MM.1S (cell line): Measurements from ENCODE around the gene UBE3B.

Experiments
- DNase-seq: peaks from one replicate; pipeline ENCODE4 v3.0.0-alpha.2; 2015
- H2AFZ ChIP-seq: fragments of 300-600 bp; sonication (generic); 2 replicates; pipeline ENCODE4 v1.6.0; 2016; ENCODE audit warnings: antibody characterized with exemption, low read length
- H3F3A ChIP-seq: fragments of 300-600 bp; sonication (generic); 2 replicates; pipeline ENCODE4 v1.6.1; 2016; ENCODE audit warnings: mild to moderate bottlenecking, antibody characterized with exemption, low read length, moderate library complexity, mixed read lengths; ENCODE audit not compliant: insufficient read depth
- H3K27ac ChIP-seq: fragments of 300-600 bp; sonication (generic); 2 replicates; pipeline ENCODE4 v1.5.1; 2016; ENCODE audit warnings: mild to moderate bottlenecking, low read length
- H3K27me3 ChIP-seq: fragments of 300-600 bp; sonication (generic); replicated peaks from 2 replicates; pipeline ENCODE4 v1.6.0; 2016; ENCODE audit warnings: low read length; ENCODE audit not compliant: insufficient read depth
- H3K36me3 ChIP-seq: fragments of 300-600 bp; sonication (generic); replicated peaks from 2 replicates; pipeline ENCODE4 v1.6.1; 2016; ENCODE audit warnings: mild to moderate bottlenecking, low read length, mixed read lengths; ENCODE audit not compliant: insufficient read depth
- H3K4me1 ChIP-seq: fragments of 300-600 bp; sonication (generic); 2 replicates; pipeline ENCODE4 v1.6.1; 2016; ENCODE audit warnings: low read length, mixed read lengths
- H3K4me2 ChIP-seq: fragments of 300-600 bp; sonication (generic); 2 replicates; pipeline ENCODE4 v1.6.0; 2016; ENCODE audit warnings: low read depth, low read length
- H3K4me3 ChIP-seq: fragments of 300-600 bp; sonication (generic); 2 replicates; pipeline ENCODE4 v1.5.1; 2016; ENCODE audit warnings: low read length, mixed read lengths
- H3K79me2 ChIP-seq: fragments of 300-600 bp; sonication (generic); 2 replicates; pipeline ENCODE4 v1.6.1; 2016; ENCODE audit warnings: mixed run types, low read length, mixed read lengths
- H3K9ac ChIP-seq: fragments of 300-600 bp; sonication (generic); 2 replicates; pipeline ENCODE4 v1.6.1; 2016; ENCODE audit warnings: low read length, mixed read lengths
- H3K9me2 ChIP-seq: fragments of 300-600 bp; sonication (generic); replicated peaks from 2 replicates; pipeline ENCODE4 v1.6.1; 2016; ENCODE audit warnings: mild to moderate bottlenecking, low read length, mixed read lengths; ENCODE audit not compliant: insufficient read depth
- H3K9me3 ChIP-seq: fragments of 300-600 bp; sonication (generic); replicated peaks from 2 replicates; pipeline ENCODE4 v1.6.1; 2016; ENCODE audit warnings: mild to moderate bottlenecking, low read length, mixed read lengths; ENCODE audit not compliant: insufficient read depth
- H4K20me1 ChIP-seq: fragments of 300-600 bp; sonication (generic); 2 replicates; pipeline ENCODE4 v1.6.1; 2016; ENCODE audit warnings: mild to moderate bottlenecking, low read length, moderate library complexity, mixed read lengths; ENCODE audit not compliant: insufficient read depth
- CTCF ChIP-seq: fragments of 300-600 bp; sonication (generic); IDR thresholded peaks from 2 replicates; pipeline ENCODE4 v1.5.1; 2016; ENCODE audit warnings: antibody characterized with exemption, low read length, mixed read lengths
- EZH2 ChIP-seq: fragments of 300-600 bp; sonication (generic); optimal IDR thresholded peaks from 2 replicates; pipeline ENCODE3; 2017; ENCODE audit warnings: low read depth, mild to moderate bottlenecking, antibody characterized with exemption, low read length, mixed read lengths
- EZH2phosphoT487 ChIP-seq: fragments of 300-600 bp; sonication (generic); IDR thresholded peaks from 2 replicates; pipeline ENCODE4 v1.6.1; 2018; ENCODE audit warnings: antibody characterized with exemption, low read length

The UBE3B gene

GRCh38 chr12:109444259-109444658, 33.2 kb upstream of the UBE3B start:
- Histone ChIP-seq H4K20me1 (no peaks in the 10 kb centered on the region), H2AFZ (no peak overlapping the region), H3K9me2 (no peaks in the 10 kb centered on the region), H3F3A (no peaks in the 10 kb centered on the region), H3K9me3 (no peaks in the 10 kb centered on the region), H3K4me2 (no peak overlapping the region), H3K4me1 (no peaks in the 10 kb centered on the region), H3K4me3 (no peak overlapping the region), H3K9ac (no peak overlapping the region), H3K27me3 (no peaks in the 10 kb centered on the region), H3K27ac (no peak overlapping the region), H3K36me3 (no peaks in the 10 kb centered on the region), H3K79me2 (no peaks in the 10 kb centered on the region)
- no peak for TF ChIP-seq CTCF
- no peak for TF ChIP-seq EZH2
- no peak for TF ChIP-seq EZH2phosphoT487
- DNase-seq: no peak

- Histone ChIP-seq H3K27me3 (no peaks in the 10 kb centered on the region), H3K36me3 (no peaks in the 10 kb centered on the region), H3K9me2 (no peaks in the 10 kb centered on the region), H2AFZ (no peak overlapping the region), H3F3A (no peaks in the 10 kb centered on the region), H3K4me2 (no peak overlapping the region), H4K20me1 (no peaks in the 10 kb centered on the region), H3K4me3 (no peak overlapping the region), H3K27ac (no peak overlapping the region), H3K4me1 (no peaks in the 10 kb centered on the region), H3K9ac (no peak overlapping the region), H3K79me2 (no peaks in the 10 kb centered on the region), H3K9me3 (no peaks in the 10 kb centered on the region)
- TF ChIP-seq EZH2phosphoT487: no peak
- DNase-seq: no peak
Observed at GRCh38 chr12:109445191-109445609, 32.2 kb upstream of the UBE3B start.

DNA sequence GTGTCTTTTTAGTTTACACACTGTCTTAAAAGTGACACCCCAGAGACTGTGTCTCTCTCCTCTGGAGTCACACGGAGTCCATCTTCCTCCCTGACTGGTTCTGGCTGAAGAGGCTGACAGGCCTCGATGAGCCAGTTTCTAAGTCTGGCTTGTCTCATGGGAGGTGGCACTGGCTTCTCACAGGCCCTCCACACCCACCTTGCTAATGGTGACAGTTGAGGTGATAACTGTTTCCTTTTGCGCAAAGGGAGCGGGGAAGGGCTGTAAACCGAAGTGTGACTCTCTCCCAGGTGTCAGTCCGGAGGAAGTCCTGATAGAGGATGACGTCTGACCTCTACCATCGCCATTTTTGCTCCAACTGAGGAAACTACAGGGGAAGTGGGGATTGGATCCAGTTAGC, 30.6 kb upstream of the UBE3B start:
- no peaks in the 10 kb centered on the region for H3K79me2 ChIP-seq
- no peak overlapping the region for H3K9ac ChIP-seq
- no peaks in the 10 kb centered on the region for H3K27me3 ChIP-seq
- H3K4me1 ChIP-seq: no peaks in the 10 kb centered on the region
- H3K9me2 ChIP-seq: no peaks in the 10 kb centered on the region
- no peak overlapping the region for H3K4me2 ChIP-seq
- no peaks in the 10 kb centered on the region for H3K36me3 ChIP-seq
- H2AFZ ChIP-seq: no peak overlapping the region
- no peak for TF ChIP-seq EZH2phosphoT487
- TF ChIP-seq EZH2: no peak
- TF ChIP-seq CTCF: no peak
- no peak overlapping the region for H3K27ac ChIP-seq
- no peaks in the 10 kb centered on the region for H3F3A ChIP-seq
- DNase-seq: no peak
- H3K9me3 ChIP-seq: no peaks in the 10 kb centered on the region
- H4K20me1 ChIP-seq: no peaks in the 10 kb centered on the region
- H3K4me3 ChIP-seq: no peak overlapping the region

DNA sequence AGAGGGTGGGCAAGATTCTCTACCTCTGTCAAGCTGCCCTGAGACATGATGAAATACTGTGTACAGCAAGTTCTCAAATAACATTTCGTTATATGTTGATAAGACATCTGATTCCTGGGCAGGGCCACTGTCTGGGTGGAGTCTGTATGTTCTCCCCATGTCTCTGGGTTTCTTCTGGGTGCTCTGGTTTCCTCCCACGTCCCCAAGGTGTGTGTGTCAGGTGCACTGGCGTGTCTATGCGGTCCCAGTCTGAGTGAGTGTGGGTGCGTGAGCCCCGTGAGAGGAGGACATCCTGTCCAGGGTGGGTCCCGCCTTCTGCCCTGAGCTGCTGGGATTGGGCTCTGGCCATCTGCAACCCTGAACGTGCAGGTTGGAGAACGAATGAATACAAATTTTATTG, 30.0 kb upstream of the UBE3B start:
- no peak for DNase-seq
- H3K4me3 ChIP-seq: no peak overlapping the region
- no peaks in the 10 kb centered on the region for H3K9me2 ChIP-seq
- H3K27me3 ChIP-seq: no peaks in the 10 kb centered on the region
- H4K20me1 ChIP-seq: no peaks in the 10 kb centered on the region
- no peak overlapping the region for H3K4me2 ChIP-seq
- TF ChIP-seq CTCF (no peak), EZH2 (no peak), EZH2phosphoT487 (no peak)
- no peaks in the 10 kb centered on the region for H3K36me3 ChIP-seq
- H3F3A ChIP-seq: no peaks in the 10 kb centered on the region
- H3K9ac ChIP-seq: no peak overlapping the region
- no peak overlapping the region for H3K27ac ChIP-seq
- H3K79me2 ChIP-seq: no peaks in the 10 kb centered on the region
- no peak overlapping the region for H2AFZ ChIP-seq
- H3K4me1 ChIP-seq: no peaks in the 10 kb centered on the region
- H3K9me3 ChIP-seq: no peaks in the 10 kb centered on the region
